Testis (tissue), 2 donors: ENCODE results near the gene KLHL11.

Experiments used
- CTCF ChIP-seq, 3 experiments: fragments of 450-650 bp in 2 of 3; fragments of 200-600 bp in 1 of 3; sonication (generic) in 1 of 3; IDR thresholded peaks; one replicate each; pipeline ENCODE4 v1.5.1; 2016 to 2019; ENCODE audit warnings: antibody characterized with exemption in 3 of 3, mild to moderate bottlenecking in 2 of 3, moderate library complexity in 1 of 3
- POLR2A ChIP-seq: fragments of 450-650 bp; IDR thresholded peaks from one replicate; pipeline ENCODE4 v1.6.1; 2017; ENCODE audit warnings: antibody characterized with exemption, mild to moderate bottlenecking, moderate library complexity

GRCh38 chr17:41882756-41883155 lies 17.5 kb upstream of the KLHL11 start:
- TF ChIP-seq POLR2A (no peak), CTCF (IDR thresholded peaks at IDR 0.05) (no peak)
